Mucosa of descending colon (tissue), 3 donors: ENCODE data around the gene SERPINI2. TPM values are rescaled to one million over a fixed set of nuclear protein-coding genes. Genes with fewer than 3 reads are reported as not detected.
"Not testable (repeated sequence)": the region's sequence is repeated elsewhere in the genome, so short reads cannot be mapped to it uniquely, and the experiment has no call there.

Experiments used
- ATAC-seq: fragments of 200-7000 bp; cut with Tn5 transposase; one replicate; pipeline ENCODE4 v1.9.1; 2020; ENCODE audit warnings: mild to moderate bottlenecking, moderate library complexity
- DNase-seq, 3 donors: peaks; one replicate each; pipeline ENCODE4 v3.0.0-alpha.2; 2020
- H3K36me3 ChIP-seq: fragments of 200-600 bp; one replicate; pipeline ENCODE4 v1.8.0; 2021; ENCODE audit warnings: low read depth, mild to moderate bottlenecking
- H3K4me1 ChIP-seq: fragments of 200-600 bp; one replicate; pipeline ENCODE4 v1.8.0; 2021; ENCODE audit warnings: low read depth, mild to moderate bottlenecking
- H3K4me3 ChIP-seq: fragments of 200-600 bp; one replicate; pipeline ENCODE4 v1.8.0; 2021; ENCODE audit warnings: mild to moderate bottlenecking
- H3K9me3 ChIP-seq: fragments of 200-600 bp; one replicate; pipeline ENCODE4 v1.8.0; 2021; ENCODE audit warnings: mild to moderate bottlenecking
- intact Hi-C, 2 donors: fragments of 100-400 bp; cut with DNase I in 1 of 2; cut with micrococcal nuclease in 1 of 2; formaldehyde crosslinking; loops; one replicate each; pipeline versions ENCODE4 v1.11.0 to v1.11.1; 2022; cut with DNase I, micrococcal nuclease
- total RNA-seq, 3 donors: library from RNA; stranded (reverse); fragmentation: NEBNext Ultra II Directional in 2 of 3; extraction: Animal tissue kit (Norgen Biotek cat#: 25700) in 2 of 3; gene quantifications; one replicate each; pipeline versions ENCODE4 v1.2.1 to v1.2.4, GENCODE V29; 2021 to 2023
- TF ChIP-seq, protein P1 (sequence below): fragments of 200-600 bp; IDR thresholded peaks from one replicate; pipeline ENCODE4 v1.8.0; 2022; ENCODE audit warnings: antibody characterized with exemption, mild to moderate bottlenecking
- donor health status: DM: no; HTN: no; CAD: no; lungs with moderate emphysema.
- donor health status: DM: no; HTN: no; CAD: no.
- donor health status: DM: no; HTN: yes; CAD: no.

The SERPINI2 gene
- total RNA-seq, 3 donors from 2014 or later, result not detected

GRCh38 chr3:167450675-167451074 is 23.2 kb downstream of the SERPINI2 start:
- no peak for ATAC-seq

GRCh38 chr3:167450195-167450594 is 23.6 kb downstream of the SERPINI2 start:
- Histone ChIP-seq H3K9me3 (no peaks in the 10 kb centered on the region), H3K4me1 (no peaks in the 10 kb centered on the region), H3K36me3 (no peaks in the 10 kb centered on the region), H3K4me3 (no peak overlapping the region)
- DNase-seq (peak in 1 of 3 donors; percentile 2), ATAC-seq (no peak)
- TF ChIP-seq, protein P1, sequence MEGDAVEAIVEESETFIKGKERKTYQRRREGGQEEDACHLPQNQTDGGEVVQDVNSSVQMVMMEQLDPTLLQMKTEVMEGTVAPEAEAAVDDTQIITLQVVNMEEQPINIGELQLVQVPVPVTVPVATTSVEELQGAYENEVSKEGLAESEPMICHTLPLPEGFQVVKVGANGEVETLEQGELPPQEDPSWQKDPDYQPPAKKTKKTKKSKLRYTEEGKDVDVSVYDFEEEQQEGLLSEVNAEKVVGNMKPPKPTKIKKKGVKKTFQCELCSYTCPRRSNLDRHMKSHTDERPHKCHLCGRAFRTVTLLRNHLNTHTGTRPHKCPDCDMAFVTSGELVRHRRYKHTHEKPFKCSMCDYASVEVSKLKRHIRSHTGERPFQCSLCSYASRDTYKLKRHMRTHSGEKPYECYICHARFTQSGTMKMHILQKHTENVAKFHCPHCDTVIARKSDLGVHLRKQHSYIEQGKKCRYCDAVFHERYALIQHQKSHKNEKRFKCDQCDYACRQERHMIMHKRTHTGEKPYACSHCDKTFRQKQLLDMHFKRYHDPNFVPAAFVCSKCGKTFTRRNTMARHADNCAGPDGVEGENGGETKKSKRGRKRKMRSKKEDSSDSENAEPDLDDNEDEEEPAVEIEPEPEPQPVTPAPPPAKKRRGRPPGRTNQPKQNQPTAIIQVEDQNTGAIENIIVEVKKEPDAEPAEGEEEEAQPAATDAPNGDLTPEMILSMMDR, result no peak
- intact Hi-C loops, result no loop called here

More at GRCh38 chr3:167450675-167451074, 23.2 kb downstream of the SERPINI2 start:
- TF ChIP-seq, protein P1, result no peak
- no peak for DNase-seq
- intact Hi-C loops, result no loop called here
- Histone ChIP-seq H3K36me3 (no peaks in the 10 kb centered on the region), H3K9me3 (no peaks in the 10 kb centered on the region), H3K4me3 (no peak overlapping the region), H3K4me1 (no peaks in the 10 kb centered on the region)

GRCh38 chr3:167445491-167445890 is 28.4 kb downstream of the SERPINI2 start:
- TF ChIP-seq, protein P1, result no peak
- Histone ChIP-seq H3K9me3 (no peaks in the 10 kb centered on the region), H3K36me3 (no peaks in the 10 kb centered on the region), H3K4me3 (no peak overlapping the region), H3K4me1 (no peaks in the 10 kb centered on the region)
- intact Hi-C loops, result no loop called here
- no peak for ATAC-seq
- DNase-seq, result no peak

DNA sequence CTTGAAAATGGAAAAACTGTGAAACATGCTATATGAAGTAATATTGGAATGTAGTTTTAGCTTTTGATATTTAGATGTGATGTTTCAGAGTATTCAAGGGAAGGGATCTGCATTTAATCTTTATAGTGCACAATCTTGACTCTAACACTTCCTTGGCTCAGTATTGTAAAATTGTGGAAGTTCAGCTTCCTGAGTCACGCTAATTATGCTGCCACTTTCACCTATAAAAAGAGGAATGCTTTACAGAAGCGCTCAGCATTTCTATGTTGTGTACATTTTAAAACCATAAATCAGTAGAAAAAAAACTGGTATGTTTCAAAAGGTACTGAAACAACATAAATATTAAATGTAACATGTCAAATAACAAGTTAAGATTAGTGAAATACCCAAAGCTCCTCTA is 32.6 kb downstream of the SERPINI2 start:
- ATAC-seq, result no peak
- intact Hi-C loops, result no loop called here
- no peaks in the 10 kb centered on the region for H3K4me1 ChIP-seq
- DNase-seq, result no peak
- H3K4me3 ChIP-seq, result no peak overlapping the region
- no peaks in the 10 kb centered on the region for H3K9me3 ChIP-seq
- TF ChIP-seq, protein P1, result no peak
- no peaks in the 10 kb centered on the region for H3K36me3 ChIP-seq

DNA sequence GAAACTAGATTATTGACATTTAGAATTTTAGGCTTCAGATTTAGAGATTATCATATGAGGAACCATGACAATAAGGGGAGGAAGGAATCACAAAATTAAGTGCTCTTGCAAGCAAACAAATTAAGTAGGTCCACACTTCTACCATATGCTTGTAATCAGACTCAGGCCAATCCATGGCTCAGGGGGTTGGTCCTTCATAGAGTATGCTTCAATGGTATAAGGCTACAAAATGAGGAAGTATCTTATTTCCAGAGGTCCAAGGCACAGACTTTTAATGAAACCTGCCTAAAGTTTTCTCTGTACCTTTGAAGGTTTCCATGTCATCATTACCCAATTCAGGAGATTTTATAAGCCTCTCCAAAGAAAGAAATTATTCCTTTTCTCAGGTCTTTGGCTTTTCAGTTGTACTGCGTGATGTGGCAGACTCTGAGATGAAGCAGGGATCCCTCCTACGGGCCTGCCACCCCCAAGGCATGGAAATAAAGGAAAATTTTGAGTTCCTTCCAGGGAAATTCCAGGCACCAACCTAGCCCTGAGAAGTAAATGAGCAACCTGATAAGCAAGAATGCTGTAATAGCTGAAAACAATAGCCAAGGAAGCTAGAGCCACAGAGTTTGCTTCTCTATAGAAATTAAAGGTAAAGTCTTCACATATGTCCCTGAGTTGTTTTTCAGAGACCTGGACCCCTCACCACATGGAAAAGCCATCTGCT is 36.3 kb downstream of the SERPINI2 start:
- ATAC-seq (no peak), DNase-seq (no peak)
- TF ChIP-seq, protein P1, result no peak
- Histone ChIP-seq H3K4me1 (no peaks in the 10 kb centered on the region), H3K36me3 (no peaks in the 10 kb centered on the region), H3K9me3 (no peaks in the 10 kb centered on the region), H3K4me3 (no peak overlapping the region)
- intact Hi-C loops, result no loop called here

- H3K4me1 ChIP-seq, intact Hi-C loops, ATAC-seq, H3K4me3 ChIP-seq, H3K36me3 ChIP-seq, DNase-seq: not testable (repeated sequence)
- peaks cover 14% of the 10 kb centered on the region for H3K9me3 ChIP-seq
Observed at GRCh38 chr3:167426962-167427361, 46.9 kb downstream of the SERPINI2 start.

DNA sequence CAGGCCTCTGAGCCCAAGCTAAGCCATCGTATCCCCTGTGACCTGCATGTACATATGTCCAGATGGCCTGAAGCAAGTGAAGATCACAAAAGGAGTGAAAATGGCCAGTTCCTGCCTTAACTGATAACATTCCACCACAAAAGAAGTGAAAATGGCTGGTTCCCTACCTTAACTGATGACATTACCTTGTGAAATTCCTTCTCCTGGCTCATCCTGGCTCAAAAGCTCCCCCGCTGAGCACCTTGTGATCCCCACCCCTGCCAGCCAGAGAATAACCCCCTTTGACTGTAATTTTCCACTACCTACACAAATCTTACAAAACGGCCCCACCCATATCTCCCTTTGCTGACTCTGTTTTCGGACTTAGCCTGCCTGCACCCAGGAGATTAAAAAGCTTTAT is 51.4 kb downstream of the SERPINI2 start:
- H3K4me3 ChIP-seq, intact Hi-C loops, H3K36me3 ChIP-seq, H3K4me1 ChIP-seq, DNase-seq, ATAC-seq: not testable (repeated sequence)
- H3K9me3 ChIP-seq, result peaks cover 14% of the 10 kb centered on the region
